H1 (cell line): ENCODE measurements around the gene LPXN. TPM values are rescaled to one million over a fixed set of nuclear protein-coding genes. Genes with fewer than 3 reads are reported as not detected.

ENCODE experiments used
- ASH2L ChIP-seq: fragments of 200-600, 300-600 bp; sonication (generic); IDR thresholded peaks from one replicate; pipeline ENCODE4 v1.7.1; 2017; ENCODE audit warnings: low read length
- CEBPB ChIP-seq: IDR thresholded peaks from 2 replicates; pipeline ENCODE4 v1.6.1; 2012; ENCODE audit warnings: low read depth, low read length
- CHD7 ChIP-seq: fragments of 300-600 bp; sonication (generic); IDR thresholded peaks from 2 replicates; pipeline ENCODE4 v1.7.1; 2012; ENCODE audit warnings: low read length, moderate library complexity, mild to moderate bottlenecking, inconsistent platforms; ENCODE audit not compliant: insufficient replicate concordance
- EGR1 ChIP-seq: IDR thresholded peaks from 2 replicates; pipeline ENCODE4 v1.6.1; 2011; ENCODE audit warnings: low read depth, low read length, borderline replicate concordance
- PHF8 ChIP-seq: fragments of 200-600 bp; sonication (generic); conservative IDR thresholded peaks from 2 replicates; pipeline ENCODE4 v1.7.1; 2012; ENCODE audit warnings: low read depth, mild to moderate bottlenecking, inconsistent platforms, low read length, moderate library complexity
- POLR2A ChIP-seq, 2 experiments: IDR thresholded peaks; 1 replicate in 1 of 2; 2 replicates in 1 of 2; pipeline ENCODE4 v1.6.1; 2011; ENCODE audit warnings: low read depth in 2 of 2, low read length in 2 of 2, mild to moderate bottlenecking in 2 of 2; ENCODE audit errors: control extremely low read depth in 1 of 2
- RAD21 ChIP-seq, 2 experiments: IDR thresholded peaks in 1 of 2; conservative IDR thresholded peaks in 1 of 2; 2 replicates each; pipeline ENCODE4 v1.6.1; 2011; ENCODE audit warnings: low read depth in 2 of 2, low read length in 2 of 2, improper control_type of control experiment in 1 of 2, inconsistent platforms in 1 of 2, mild to moderate bottlenecking in 1 of 2, moderate library complexity in 1 of 2
- SP1 ChIP-seq: IDR thresholded peaks from 2 replicates; pipeline ENCODE4 v1.6.1; 2011; ENCODE audit warnings: low read depth, low read length
- SP4 ChIP-seq: IDR thresholded peaks from 2 replicates; pipeline ENCODE4 v1.6.1; 2012; ENCODE audit warnings: low read length, inconsistent platforms
- TAF1 ChIP-seq: IDR thresholded peaks from 2 replicates; pipeline ENCODE4 v1.6.1; 2011; ENCODE audit warnings: mild to moderate bottlenecking, low read depth, low read length
- polyA plus RNA-seq, 7 experiments: library from polyadenylated mRNA; depleted of rRNA in 3 of 7; stranded (reverse) in 5 of 7; unstranded in 2 of 7; fragments of >200 nt in 5 of 7; fragments of 200-250 nt in 2 of 7; gene quantifications; 1 replicate in 5 of 7; 2 replicates in 1 of 7; 4 replicates in 1 of 7; pipeline versions ENCODE4 v1.2.1 to v1.2.3, GENCODE V29; 2011 to 2013; ENCODE audit warnings: missing spikeins in 2 of 7, mixed read lengths in 2 of 7
- total RNA-seq: library from RNA; stranded (reverse); fragmentation: NEBNext Ultra II Directional; extraction: Animal tissue kit (Norgen Biotek cat#: 25700); gene quantifications from 2 replicates; pipeline ENCODE4 v1.2.1, GENCODE V29; 2021

LPXN gene
- total and polyA plus RNA-seq, 2 of the 8 experiments (the other 6 are each of a cell fraction or from before 2014, with no cell fraction given) = 1.4 to 2.7 TPM

DNA sequence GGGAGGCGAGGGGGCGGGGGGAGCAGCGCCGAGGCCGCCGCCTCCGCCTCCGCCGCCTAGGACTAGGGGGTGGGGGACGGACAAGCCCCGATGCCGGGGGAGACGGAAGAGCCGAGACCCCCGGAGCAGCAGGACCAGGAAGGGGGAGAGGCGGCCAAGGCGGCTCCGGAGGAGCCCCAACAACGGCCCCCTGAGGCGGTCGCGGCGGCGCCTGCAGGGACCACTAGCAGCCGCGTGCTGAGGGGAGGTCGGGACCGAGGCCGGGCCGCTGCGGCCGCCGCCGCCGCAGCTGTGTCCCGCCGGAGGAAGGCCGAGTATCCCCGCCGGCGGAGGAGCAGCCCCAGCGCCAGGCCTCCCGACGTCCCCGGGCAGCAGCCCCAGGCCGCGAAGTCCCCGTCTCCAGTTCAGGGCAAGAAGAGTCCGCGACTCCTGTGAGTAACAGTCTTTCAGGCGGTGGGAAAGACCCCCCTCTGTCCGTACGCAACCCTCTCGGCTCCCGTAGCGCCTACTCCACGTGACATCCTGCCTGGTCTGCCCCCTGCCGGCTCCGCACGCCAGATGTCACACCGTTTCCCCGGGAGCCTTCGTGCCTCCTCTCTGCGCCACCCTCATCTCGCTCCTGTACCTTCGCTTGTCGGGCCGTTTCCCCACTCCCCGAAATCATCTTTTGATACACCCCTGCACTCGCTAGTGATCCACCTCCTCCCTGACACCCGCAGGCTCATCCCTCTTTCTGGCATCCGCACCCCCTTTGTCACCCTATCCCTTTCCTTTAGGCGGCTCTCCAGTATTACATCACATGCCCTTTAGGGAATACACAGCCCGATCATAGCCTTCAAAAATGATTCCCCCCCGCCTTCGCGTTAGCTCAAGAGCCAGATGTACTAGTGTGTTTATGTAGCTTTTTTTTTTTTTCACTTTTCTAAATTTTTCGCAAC is 3.8 kb upstream of the LPXN start (continued):
- TF ChIP-seq SP1 (0 out of 2 replicates have a peak, but pooled peaks have one; percentile 9), EGR1 (no peak), RAD21 (IDR thresholded peaks at IDR 0.05 in 1 of 2, conservative IDR thresholded peaks at IDR 0.05 in 1 of 2; ENCODE audit: low read depth in 2 of 2, low read length in 2 of 2) (no peak), SP4 (no peak), POLR2A (IDR thresholded peaks at IDR 0.05; ENCODE audit: control extremely low read depth in 1 of 2, low read depth in 2 of 2, low read length in 2 of 2) (peak; percentile 63 to 94), PHF8 (peak; percentile 76), TAF1 (peak; percentile 67; the same call in 1 of the 2 replicates), CHD7 (no peak), ASH2L (peak; percentile 94), CEBPB (0 out of 2 replicates have a peak, but pooled peaks have one; percentile 12)
